ENCODE results near the gene C16orf74.

The C16orf74 gene

GRCh38 chr16:85718682-85719081 is 32.2 kb downstream of the C16orf74 start:
- no peak for DNase-seq (ENCODE audit: low read depth in 2 of 2)

DNA sequence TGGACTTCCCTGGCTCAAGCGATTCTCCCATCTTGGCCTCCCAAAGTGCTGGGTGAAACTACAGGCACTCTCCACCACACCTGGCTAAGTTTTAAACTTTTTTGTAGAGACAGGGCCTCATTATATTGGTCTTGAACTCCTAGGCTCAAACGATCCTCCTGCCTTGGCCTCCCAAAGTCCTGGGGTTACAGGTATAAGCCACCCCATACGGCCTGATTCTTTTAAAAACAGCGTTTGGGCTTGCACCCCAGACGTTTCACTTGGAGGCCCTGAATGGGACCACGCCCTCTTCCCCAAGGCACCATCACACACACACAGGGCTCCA is 32.8 kb downstream of the C16orf74 start:
- DNase-seq (ENCODE audit: low read depth in 2 of 2): no peak

DNA sequence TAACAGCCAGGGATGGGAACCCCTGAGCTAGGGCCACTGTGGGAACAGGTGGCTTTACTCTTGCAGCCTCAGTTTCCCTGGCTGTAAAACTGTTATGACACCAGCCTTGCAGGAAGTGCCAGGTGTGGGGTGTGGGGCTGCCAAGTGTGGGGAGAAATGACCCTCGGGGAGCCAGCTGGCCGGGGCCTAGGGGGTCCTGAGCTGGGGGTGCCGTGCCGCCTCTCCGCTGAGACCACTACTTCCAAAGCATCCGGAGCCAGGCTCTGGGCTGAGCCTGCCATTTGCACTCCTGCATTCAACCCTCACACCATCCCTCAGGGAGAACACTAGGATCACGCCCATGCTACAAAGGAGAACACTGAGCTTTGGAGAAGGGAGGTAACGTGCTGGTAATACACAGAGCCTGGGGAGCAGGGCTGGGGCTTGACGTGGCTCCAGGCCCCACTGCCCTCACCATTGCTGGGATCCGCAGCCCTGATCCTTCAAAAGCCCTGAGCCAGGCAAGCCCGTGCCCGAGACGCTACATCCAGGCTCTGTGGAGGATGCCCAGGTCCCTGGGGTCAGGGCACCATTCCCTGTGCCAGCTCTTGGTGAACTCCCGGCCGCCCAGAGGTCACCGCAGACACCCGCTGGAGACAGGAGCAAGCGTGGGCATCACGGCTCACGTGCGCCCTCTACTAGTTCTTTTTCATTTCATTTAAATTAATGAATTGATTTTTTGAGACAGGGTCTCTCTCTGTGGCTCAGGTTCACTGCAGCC is 33.3 kb downstream of the C16orf74 start:
- peak; percentile 33 to 51 for DNase-seq (ENCODE audit: low read depth in 2 of 2)

DNA sequence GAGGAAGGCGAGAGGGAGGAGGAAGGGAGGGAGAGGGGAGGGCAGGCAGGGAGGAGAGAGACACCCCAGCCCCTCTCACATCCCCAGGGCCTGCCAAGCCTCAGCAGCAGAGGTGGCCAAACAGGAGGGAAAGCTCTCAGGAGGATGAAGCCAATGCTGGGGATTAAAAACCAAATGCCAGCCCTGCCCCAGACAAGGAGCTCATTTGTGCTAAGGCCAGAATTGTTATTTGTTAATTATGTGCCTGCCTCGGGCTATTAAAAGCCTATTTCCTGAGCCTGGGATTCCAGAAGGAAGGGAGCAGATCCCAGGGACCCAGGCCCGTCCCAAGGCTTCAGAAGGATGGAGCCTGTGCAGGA is 34.2 kb downstream of the C16orf74 start:
- DNase-seq (ENCODE audit: low read depth in 2 of 2): no peak

GRCh38 chr16:85716022-85716679 is 34.7 kb downstream of the C16orf74 start:
- no peak for DNase-seq (ENCODE audit: low read depth in 2 of 2)

GRCh38 chr16:85715169-85716021 is 35.5 kb downstream of the C16orf74 start:
- no peak for DNase-seq (ENCODE audit: low read depth in 2 of 2)

DNA sequence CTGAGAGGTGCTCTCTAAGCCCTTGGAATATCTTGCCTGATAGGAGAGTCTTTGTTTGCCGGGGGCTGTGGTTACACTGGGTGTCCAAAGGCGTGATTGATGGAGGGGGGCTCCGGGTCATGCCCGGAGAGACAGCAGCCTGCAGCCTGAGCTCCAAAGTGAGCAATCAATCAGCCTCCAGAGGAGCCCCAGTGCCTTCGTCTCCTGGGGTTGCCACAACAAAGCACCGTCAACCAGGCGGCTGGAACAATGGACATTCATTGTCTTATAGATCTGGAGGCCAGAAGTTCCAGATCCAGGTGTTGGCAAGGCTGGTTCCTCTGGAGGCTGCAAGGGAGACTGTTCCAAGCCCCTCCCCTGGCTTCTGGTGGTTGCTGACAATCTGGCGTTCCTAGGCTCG is 38.1 kb downstream of the C16orf74 start:
- no peak for DNase-seq (ENCODE audit: low read depth in 2 of 2)

GRCh38 chr16:85711982-85712587 is 38.8 kb downstream of the C16orf74 start:
- DNase-seq (ENCODE audit: low read depth in 2 of 2): no peak

DNA sequence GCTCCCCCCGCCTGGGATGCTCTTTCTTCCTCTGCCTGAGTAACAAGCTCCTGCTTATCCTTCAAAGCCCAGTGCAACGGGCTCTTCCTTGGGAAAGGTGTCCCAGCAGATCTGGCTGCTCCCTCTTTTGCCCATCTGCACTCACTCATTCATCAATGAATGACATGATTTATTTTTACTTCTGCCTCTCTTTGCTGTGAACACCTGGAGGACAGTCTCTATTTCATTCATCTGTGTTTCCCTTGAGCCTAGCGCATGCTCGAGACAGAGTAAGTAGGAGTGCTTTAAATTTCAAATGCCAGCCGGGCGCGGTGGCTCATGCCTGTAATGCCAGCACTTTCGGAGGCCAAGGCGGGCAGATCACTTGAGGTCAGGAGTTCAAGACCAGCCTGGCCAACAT is 40.2 kb downstream of the C16orf74 start:
- DNase-seq (ENCODE audit: low read depth in 2 of 2): no peak

- DNase-seq (ENCODE audit: low read depth in 2 of 2): no peak
Observed at GRCh38 chr16:85709766-85710585, 40.9 kb downstream of the C16orf74 start.

DNA sequence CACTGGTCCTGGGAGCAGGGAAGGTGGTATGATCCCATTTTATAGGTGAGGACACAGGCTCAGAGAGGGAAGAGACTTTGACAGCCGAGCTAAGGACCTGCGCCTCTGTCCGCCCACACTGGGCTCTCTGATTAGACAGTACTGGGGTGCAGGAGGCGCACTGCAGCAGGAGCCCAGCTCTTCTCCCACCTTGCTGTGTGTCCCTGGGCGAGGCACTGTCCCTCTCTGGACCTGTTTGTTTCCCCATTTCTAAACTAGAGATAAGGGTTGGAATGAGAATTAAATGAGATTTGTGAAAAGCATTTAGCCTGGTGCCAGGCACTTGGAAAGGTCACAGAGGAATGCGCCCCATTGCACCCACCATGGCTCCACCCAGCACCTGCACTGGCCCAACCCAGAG is 42.6 kb downstream of the C16orf74 start:
- no peak for DNase-seq (ENCODE audit: low read depth in 2 of 2)

DNA sequence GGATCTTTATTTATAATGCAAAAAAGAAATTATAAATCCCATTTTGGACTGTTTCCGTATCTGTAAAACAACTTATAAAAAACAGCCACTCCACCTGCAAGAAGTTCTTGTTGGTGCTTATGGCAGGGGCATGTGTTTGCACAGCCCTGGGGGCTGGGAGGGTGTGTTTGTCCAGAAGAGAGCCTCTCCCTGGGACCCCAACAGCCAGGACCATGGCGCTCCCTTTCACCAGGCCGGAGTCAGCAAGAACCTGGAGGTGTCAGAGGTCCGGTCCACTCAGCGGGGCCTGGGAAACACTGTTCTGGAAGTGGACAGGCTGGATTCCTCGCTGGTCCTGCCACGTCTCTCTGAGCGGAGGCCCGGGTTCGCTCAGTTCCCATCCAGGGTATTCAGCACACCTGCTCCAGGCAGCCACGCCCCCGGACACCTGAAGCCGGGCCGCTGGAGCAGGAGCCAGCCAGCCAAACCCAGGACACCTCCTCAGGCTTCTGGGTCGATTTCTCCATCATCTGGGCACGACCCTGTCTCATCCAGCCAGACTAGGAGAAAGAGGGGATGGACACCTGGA is 43.3 kb downstream of the C16orf74 start:
- no peak for DNase-seq (ENCODE audit: low read depth in 2 of 2)

DNA sequence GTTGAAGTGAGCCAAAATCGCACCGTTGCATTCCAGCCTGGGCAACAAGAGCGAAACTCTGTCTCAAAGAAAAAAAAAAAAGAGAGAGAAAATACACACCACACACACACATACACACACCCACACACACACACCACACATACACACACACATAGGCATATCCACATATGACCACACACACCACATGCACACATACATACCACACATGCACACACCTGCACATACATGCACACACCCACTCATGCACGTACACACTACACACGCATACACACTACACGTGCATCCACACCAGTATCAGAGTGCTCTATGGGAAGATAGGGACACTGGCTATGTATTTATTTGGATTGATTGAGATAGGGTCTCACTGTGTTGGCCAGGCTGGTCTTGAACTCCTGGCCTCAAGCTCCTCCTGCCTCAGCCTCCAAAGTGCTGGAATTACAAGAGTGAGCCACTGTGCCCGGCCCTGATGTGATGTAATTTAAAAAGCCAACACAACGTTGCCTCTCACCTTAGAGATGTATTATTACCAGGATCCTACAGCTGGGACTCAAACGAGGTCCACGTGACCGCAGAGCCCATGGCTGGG is 44.4 kb downstream of the C16orf74 start:
- DNase-seq (ENCODE audit: low read depth in 2 of 2): no peak

- DNase-seq (ENCODE audit: low read depth in 2 of 2): no peak
Observed at GRCh38 chr16:85704900-85705846, 45.7 kb downstream of the C16orf74 start.

- no peak for DNase-seq (ENCODE audit: low read depth in 2 of 2)
Observed at GRCh38 chr16:85704011-85704410, 46.9 kb downstream of the C16orf74 start.

- DNase-seq (ENCODE audit: low read depth in 2 of 2): no peak
Observed at GRCh38 chr16:85699628-85700027, 51.3 kb downstream of the C16orf74 start.

GRCh38 chr16:85698935-85699558 is 51.8 kb downstream of the C16orf74 start:
- no peak for DNase-seq (ENCODE audit: low read depth in 2 of 2)

- DNase-seq (ENCODE audit: low read depth in 2 of 2): no peak
Observed at GRCh38 chr16:85698459-85698891, 52.4 kb downstream of the C16orf74 start.

GRCh38 chr16:85697431-85697830 is 53.5 kb downstream of the C16orf74 start:
- no peak for DNase-seq (ENCODE audit: low read depth in 2 of 2)
